NCI-H1105 treated with DMSO at 0.1 percent for 48 hours (cell line): Measurements from ENCODE around the gene ACAP2.
"Not testable (repeated sequence)": the region's sequence is repeated elsewhere in the genome, so short reads cannot be mapped to it uniquely, and the experiment has no call there.

Source experiments
- DNase-seq: peaks from one replicate; lab custom pipeline; 2025; lab: John Stamatoyannopoulos, UW

ACAP2 gene

DNA sequence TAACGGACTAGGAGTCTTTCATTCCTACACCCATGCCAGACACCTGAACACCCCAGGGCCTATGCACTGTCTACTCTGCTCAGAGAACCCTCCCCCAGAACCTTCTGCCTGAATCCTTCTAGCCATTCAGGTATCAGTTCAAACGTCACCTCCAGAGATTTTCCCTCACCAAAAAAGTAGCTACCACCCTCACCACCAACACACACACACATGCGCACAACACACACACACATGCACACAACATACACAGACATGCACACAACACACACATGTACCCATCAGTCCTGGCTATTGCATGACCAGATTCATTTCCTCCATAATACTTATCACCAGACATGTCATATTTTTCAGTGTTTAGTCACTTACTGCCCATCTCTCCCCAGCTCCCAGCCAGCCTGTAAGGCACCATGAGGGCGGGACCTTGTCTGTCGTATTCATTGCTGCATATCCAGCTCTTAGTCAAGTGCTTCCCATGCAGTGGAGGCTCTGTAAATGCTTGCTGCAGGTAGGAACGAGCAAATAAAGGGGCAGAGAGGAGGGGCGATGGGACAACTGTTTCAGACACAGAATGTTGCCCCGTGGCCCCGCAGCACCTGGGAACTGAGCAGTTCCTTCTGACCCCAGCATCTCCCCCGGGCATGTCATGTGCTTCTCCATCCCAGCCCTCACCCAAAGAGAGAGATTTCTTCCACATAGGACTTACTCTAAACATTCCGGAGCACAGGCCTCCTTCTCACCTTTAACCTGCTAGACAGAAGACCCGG lies 201.0 kb downstream of the ACAP2 start:
- no peak for DNase-seq

GRCh38 chr3:195240939-195241338 lies 201.9 kb downstream of the ACAP2 start:
- DNase-seq, result peak; percentile 11

- DNase-seq, result no peak
These were observed 202.6 kb downstream of the ACAP2 start for GRCh38 chr3:195240171-195240701.

DNA sequence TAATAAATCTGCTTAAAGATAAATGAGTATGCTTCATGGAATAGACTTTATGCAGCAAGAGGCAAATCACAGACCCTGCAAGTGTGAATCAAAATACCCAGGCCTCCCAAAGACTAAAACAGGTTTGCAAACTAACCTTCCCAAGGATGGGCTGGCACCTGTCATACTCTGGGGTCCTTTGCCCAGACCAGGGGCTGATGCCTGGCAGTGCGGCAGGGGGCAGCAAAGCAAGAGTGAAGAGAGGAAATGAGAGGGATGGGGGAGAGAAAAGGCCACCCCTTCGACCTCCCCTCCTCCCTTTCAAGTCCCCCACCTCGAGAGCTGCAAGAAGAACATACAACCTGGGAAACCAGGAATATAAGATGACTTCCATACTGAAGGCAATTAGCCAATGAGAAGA lies 203.7 kb downstream of the ACAP2 start:
- no peak for DNase-seq

- DNase-seq, result no peak
These were observed 204.2 kb downstream of the ACAP2 start for GRCh38 chr3:195238586-195239118.

GRCh38 chr3:195238081-195238571 lies 204.7 kb downstream of the ACAP2 start:
- no peak for DNase-seq

DNA sequence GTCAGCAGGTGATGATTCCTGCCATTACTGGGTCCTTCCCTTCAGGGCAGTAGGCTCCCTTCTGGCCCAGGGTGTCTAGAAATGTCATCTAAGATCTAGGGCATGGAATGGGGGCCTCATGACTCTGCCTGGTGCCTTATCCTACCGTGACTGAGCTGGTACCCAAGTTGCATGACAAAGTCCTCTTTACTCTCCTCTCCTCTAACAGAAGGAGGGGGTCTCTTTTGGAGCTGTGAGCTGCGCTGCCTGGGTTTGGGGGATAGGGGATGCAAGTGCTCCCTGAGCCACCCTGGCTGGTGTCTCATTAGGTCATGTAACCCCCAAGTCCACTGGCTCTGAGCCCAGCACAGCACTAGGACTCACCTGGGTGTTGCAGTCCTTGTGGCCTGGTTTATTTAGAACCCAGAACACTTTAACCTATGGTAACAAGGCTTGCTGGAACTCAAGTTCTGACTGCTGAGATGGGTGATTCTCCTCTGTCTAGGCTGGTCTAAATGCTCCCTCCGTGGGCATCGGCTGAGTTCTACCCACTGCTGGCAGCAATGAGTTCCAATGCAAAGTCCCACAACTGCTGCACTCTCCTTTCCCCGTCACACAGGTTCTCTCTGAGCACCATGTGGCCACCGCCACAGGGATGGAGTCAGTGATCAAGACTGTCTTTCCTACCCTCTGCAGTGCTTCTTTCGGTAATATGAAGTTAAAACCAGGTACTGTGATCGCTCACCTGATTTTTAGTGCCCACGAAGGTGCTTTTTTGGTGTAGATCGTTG lies 205.8 kb downstream of the ACAP2 start:
- DNase-seq, result no peak

DNA sequence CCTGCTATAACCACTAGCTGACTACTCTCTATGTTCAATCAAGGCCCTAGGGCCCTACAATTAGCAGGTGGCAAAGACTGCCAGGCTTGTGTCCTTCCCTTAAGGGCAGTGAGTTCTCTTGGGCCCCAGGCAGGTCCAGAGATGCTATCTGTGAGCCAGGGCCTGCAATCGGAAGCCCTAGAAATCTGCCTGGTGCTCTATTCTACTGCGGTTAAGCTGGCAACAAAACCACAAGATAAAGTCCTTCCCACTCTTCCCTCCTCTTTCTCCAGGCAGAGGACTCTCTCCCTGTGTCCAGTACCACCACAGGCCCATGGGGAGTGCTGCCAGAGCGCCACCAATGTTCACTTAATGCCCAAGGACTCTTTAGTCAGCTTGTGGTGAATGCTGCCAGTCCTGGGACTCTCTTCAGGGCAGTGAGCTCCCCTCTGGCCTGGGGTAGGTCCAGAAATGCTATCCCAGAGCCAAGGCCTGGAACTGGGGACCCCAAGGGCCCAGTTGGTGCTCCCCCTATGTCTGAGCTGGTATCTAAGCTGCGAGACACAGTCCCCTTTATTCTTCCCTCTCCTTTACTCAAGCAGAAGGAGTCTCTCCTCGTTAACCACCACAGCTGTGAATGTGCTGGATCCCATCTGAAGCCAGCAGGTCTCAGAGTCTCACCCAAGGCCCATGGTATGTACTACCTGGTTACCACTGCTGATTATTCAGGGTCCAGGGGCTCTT lies 206.6 kb downstream of the ACAP2 start:
- no peak for DNase-seq

DNA sequence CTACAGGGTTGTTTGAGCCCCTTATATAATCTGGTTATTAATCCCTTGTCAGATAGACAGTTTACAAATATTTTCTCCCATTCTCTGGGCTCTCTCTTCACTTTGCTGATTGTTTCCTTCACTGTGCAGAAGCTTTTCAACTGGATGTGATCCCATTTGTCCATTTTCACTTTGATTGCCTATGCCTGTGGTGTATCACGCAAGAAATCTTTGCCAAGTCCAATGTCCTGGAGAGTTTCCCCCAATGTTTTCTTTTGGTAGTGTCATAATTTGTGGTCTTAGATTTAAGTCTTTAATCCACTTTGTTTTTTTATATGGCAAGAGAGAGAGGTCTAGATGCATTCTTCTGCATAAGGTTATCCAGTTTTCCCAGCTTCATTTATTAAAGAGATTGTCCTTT lies 212.6 kb downstream of the ACAP2 start:
- no peak for DNase-seq

- DNase-seq, result not testable (repeated sequence)
These were observed 213.9 kb downstream of the ACAP2 start for GRCh38 chr3:195228886-195229285.

DNA sequence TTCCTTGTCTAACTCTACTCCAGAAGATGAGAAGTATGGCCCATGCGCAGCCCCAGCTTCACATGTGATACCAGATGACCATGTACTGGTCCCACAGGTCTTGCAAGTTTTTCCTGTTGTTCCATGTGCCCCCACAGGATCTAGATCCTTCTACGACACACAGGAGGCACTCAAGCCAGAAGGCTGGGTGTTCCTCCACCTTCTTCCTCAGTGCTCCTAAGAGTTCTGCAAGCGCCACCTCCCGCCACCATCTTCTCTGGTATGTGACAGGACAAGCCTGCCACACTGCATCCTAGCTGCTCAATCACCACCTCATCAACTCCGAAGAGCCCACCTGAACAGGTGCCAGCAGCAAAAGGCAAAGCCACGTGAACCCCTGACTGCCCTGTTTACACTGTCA lies 214.9 kb downstream of the ACAP2 start:
- DNase-seq, result no peak

GRCh38 chr3:195226900-195227447 lies 215.8 kb downstream of the ACAP2 start:
- DNase-seq, result no peak

DNA sequence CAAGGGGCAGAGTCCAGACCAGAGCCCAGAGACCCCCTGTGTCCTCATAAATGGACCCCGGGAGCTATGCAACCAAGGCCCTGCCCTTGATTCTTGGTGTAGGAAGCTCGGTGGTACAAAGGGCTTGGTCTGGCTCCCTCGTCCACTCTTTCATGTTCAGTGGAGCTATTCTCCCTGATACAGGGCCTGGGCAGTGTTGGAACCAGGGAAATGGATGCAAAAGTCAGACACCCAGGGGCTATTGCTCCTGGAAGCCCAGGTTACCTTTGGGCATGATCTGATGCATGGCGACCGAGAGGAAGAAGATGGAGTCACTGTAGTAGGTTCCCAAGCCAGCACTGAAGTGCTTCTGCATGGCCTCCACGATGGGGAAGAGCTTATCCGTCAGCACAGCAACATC lies 216.4 kb downstream of the ACAP2 start:
- no peak for DNase-seq

DNA sequence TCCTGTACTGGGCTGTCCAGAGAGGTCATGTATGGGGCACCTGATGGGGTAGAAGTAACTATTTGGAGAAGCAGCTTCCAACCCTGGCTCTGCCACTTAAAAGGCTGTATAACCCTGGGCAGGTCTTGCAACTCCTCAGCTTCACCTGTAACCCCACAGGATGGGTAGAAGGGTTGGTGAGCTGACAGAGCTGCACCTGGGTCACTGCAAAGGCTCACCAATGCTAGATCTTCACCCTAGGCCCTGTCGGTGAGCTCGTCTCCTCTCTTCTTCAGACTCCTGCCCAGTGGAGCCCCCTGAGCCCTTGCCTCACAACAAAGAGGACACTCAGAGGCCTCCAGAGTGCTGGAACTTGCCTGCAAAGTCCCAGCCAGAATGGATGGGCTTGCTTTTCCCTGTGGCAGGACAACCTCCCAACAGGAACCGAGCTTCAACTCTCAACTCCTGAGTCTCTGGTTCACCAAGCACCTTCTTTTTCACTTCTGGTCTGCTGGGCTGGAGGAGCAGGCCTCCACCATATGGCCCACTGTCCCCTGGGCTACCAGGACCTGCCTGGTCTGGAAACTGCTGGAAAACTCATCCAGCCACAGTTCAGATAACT lies 217.7 kb downstream of the ACAP2 start:
- DNase-seq, result no peak
